ENCODE data around the gene SPOP. TPM values are rescaled to one million over a fixed set of nuclear protein-coding genes. Genes with fewer than 3 reads are reported as not detected.
"Not testable (repeated sequence)": the region's sequence is repeated elsewhere in the genome, so short reads cannot be mapped to it uniquely, and the experiment has no call there.

SPOP gene
- total RNA-seq, 1 donor from 2014 or later = 129 TPM

GRCh38 chr17:49574323-49574781 lies 103.5 kb downstream of the SPOP start:
- no peak for DNase-seq (ENCODE audit: low spot score)

- DNase-seq (ENCODE audit: low spot score) = no peak
Measured at GRCh38 chr17:49573510-49574322, 104.2 kb downstream of the SPOP start.

GRCh38 chr17:49572806-49573420 lies 105.0 kb downstream of the SPOP start:
- DNase-seq (ENCODE audit: low spot score) = no peak

GRCh38 chr17:49572226-49572625 lies 105.7 kb downstream of the SPOP start:
- DNase-seq (ENCODE audit: low spot score) = no peak

GRCh38 chr17:49571764-49572163 lies 106.1 kb downstream of the SPOP start:
- no peak for DNase-seq (ENCODE audit: low spot score)

GRCh38 chr17:49571283-49571682 lies 106.6 kb downstream of the SPOP start:
- no peak for DNase-seq (ENCODE audit: low spot score)

- no peak for DNase-seq (ENCODE audit: low spot score)
Measured at GRCh38 chr17:49570540-49571242, 107.2 kb downstream of the SPOP start.

GRCh38 chr17:49568695-49569047 lies 109.2 kb downstream of the SPOP start:
- DNase-seq (ENCODE audit: low spot score) = not testable (repeated sequence)

GRCh38 chr17:49567871-49568694 lies 109.8 kb downstream of the SPOP start:
- DNase-seq (ENCODE audit: low spot score) = peak; percentile 80

- no peak for DNase-seq (ENCODE audit: low spot score)
Measured at GRCh38 chr17:49567104-49567521, 110.8 kb downstream of the SPOP start.

GRCh38 chr17:49566668-49567071 lies 111.2 kb downstream of the SPOP start:
- DNase-seq (ENCODE audit: low spot score) = no peak

GRCh38 chr17:49565948-49566491 lies 111.9 kb downstream of the SPOP start:
- peak; percentile 30 for DNase-seq (ENCODE audit: low spot score)

- no peak for DNase-seq (ENCODE audit: low spot score)
Measured at GRCh38 chr17:49564638-49565037, 113.3 kb downstream of the SPOP start.

- peak; percentile 25 for DNase-seq (ENCODE audit: low spot score)
Measured at GRCh38 chr17:49557312-49558024, 120.4 kb downstream of the SPOP start.

- peak; percentile 82 for DNase-seq (ENCODE audit: low spot score)
Measured at GRCh38 chr17:49556223-49556943, 121.5 kb downstream of the SPOP start.

- peak; percentile 87 for DNase-seq (ENCODE audit: low spot score)
Measured at GRCh38 chr17:49555495-49556222, 122.2 kb downstream of the SPOP start.

GRCh38 chr17:49554694-49555494 lies 123.0 kb downstream of the SPOP start:
- DNase-seq (ENCODE audit: low spot score) = no peak

GRCh38 chr17:49553676-49554335 lies 124.1 kb downstream of the SPOP start:
- no peak for DNase-seq (ENCODE audit: low spot score)

Data from umbilical cord (tissue), 2 donors.